ENCODE data around the gene MYL9. TPM values are rescaled to one million over a fixed set of nuclear protein-coding genes. Genes with fewer than 3 reads are reported as not detected.

Gene MYL9
- polyA plus RNA-seq, 1 of the 3 experiments (the other 2 are of a cell fraction), result not detected

GRCh38 chr20:36507746-36508145 is 33.6 kb upstream of the MYL9 start:
- WGBS (ENCODE audit: low lambda C conversion rate), result 96% methylated on average over 5 of the region's 6 CpGs
- no peaks in the 10 kb centered on the region for H3K9me2 ChIP-seq
- H3F3A ChIP-seq (replicated peaks; ENCODE audit: insufficient read depth), result peaks cover 12% of the 10 kb centered on the region
- H3K27me3 ChIP-seq (ENCODE audit: insufficient read depth), result no peaks in the 10 kb centered on the region
- no peak overlapping the region for H3K4me2 ChIP-seq
- H3K27ac ChIP-seq (ENCODE audit: low read depth in 2 of 2, low read length in 1 of 2), result no peak overlapping the region
- POLR2A ChIA-PET, result no interaction called here
- no peak overlapping the region for H3K9ac ChIP-seq
- H3K4me1 ChIP-seq (ENCODE audit: control insufficient read depth in 1 of 2, insufficient read depth in 2 of 2, low read depth in 1 of 2, low read length in 1 of 2), result no peaks in the 10 kb centered on the region
- CTCF ChIA-PET, result no interaction called here
- no peak overlapping the region for H3K4me3 ChIP-seq (ENCODE audit: low read depth in 2 of 2, low read length in 1 of 2)
- no peak for DNase-seq
- no peak for TF ChIP-seq USF2 (IDR thresholded peaks at IDR 0.05; ENCODE audit: borderline replicate concordance, low read depth, low read length)
- TF ChIP-seq SMC3 (IDR thresholded peaks at IDR 0.05; ENCODE audit: low read depth, low read length), result no peak
- no peak for TF ChIP-seq YY1 (IDR thresholded peaks at IDR 0.05; ENCODE audit: low read depth)
- TF ChIP-seq USF1 (IDR thresholded peaks at IDR 0.05; ENCODE audit: borderline replicate concordance, low read depth), result no peak
- no peak for TF ChIP-seq MEF2A (IDR thresholded peaks at IDR 0.05; ENCODE audit: borderline replicate concordance, low read depth)
- TF ChIP-seq RXRA (IDR thresholded peaks at IDR 0.05; ENCODE audit: borderline replicate concordance, low read depth), result no peak
- no peak for TF ChIP-seq EZH2phosphoT487 (IDR thresholded peaks at IDR 0.05; ENCODE audit: borderline replicate concordance, low read depth)
- TF ChIP-seq FOXJ3 (CRISPR knock-in tag; IDR thresholded peaks at IDR 0.05), result no peak
- no peak overlapping the region for H2AFZ ChIP-seq (ENCODE audit: low read depth)
- peaks cover 12 to 84% of the 10 kb centered on the region in 2 experiments for H3K36me3 ChIP-seq (replicated peaks in 1 of 2; ENCODE audit: control insufficient read depth in 1 of 2, insufficient read depth in 2 of 2, low read length in 1 of 2)
- no peaks in the 10 kb centered on the region for H3K9me3 ChIP-seq
- H3K79me2 ChIP-seq (ENCODE audit: insufficient read depth), result peaks cover 95% of the 10 kb centered on the region
- peaks cover 42% of the 10 kb centered on the region for H4K20me1 ChIP-seq (ENCODE audit: insufficient read depth)

GRCh38 chr20:36519012-36519719 is 22.2 kb upstream of the MYL9 start:
- Histone ChIP-seq H3F3A (replicated peaks; ENCODE audit: insufficient read depth) (peaks cover 31% of the 10 kb centered on the region), H3K36me3 (replicated peaks in 1 of 2; ENCODE audit: control insufficient read depth in 1 of 2, insufficient read depth in 2 of 2, low read length in 1 of 2) (peaks cover 7 to 51% of the 10 kb centered on the region in 2 experiments), H3K27me3 (ENCODE audit: insufficient read depth) (no peaks in the 10 kb centered on the region), H4K20me1 (ENCODE audit: insufficient read depth) (peaks cover 70% of the 10 kb centered on the region), H2AFZ (ENCODE audit: low read depth) (no peak overlapping the region), H3K4me2 (0 out of 2 replicates have a peak overlapping the region, but pooled peaks have one; percentile 34), H3K27ac (ENCODE audit: low read depth in 2 of 2, low read length in 1 of 2) (peak overlapping the region in 1 of 2 experiments; percentile 33; a peak in 2 of 4 replicates), H3K9me2 (no peaks in the 10 kb centered on the region), H3K9me3 (no peaks in the 10 kb centered on the region), H3K4me1 (ENCODE audit: control insufficient read depth in 1 of 2, insufficient read depth in 2 of 2, low read depth in 1 of 2, low read length in 1 of 2) (peaks cover 9 to 28% of the 10 kb centered on the region in 2 experiments), H3K4me3 (ENCODE audit: low read depth in 2 of 2, low read length in 1 of 2) (no peak overlapping the region), H3K79me2 (ENCODE audit: insufficient read depth) (peaks cover 90% of the 10 kb centered on the region), H3K9ac (no peak overlapping the region)
- no peak for DNase-seq
- TF ChIP-seq CHD2 (IDR thresholded peaks at IDR 0.05; ENCODE audit: low read length, partially characterized antibody) (no peak), NRF1 (IDR thresholded peaks at IDR 0.05; ENCODE audit: low read depth, low read length) (no peak), MEF2A (IDR thresholded peaks at IDR 0.05; ENCODE audit: borderline replicate concordance, low read depth) (no peak), EP300 (IDR thresholded peaks at IDR 0.05; ENCODE audit: borderline replicate concordance in 1 of 2, low read depth in 1 of 2, low read length in 1 of 2) (no peak), REST (IDR thresholded peaks at IDR 0.05; ENCODE audit: low read depth, low read length) (no peak), GATA2 (CRISPR knock-in tag; IDR thresholded peaks at IDR 0.05) (no peak)
- 96% methylated on average over 17 of the region's 17 CpGs for WGBS (ENCODE audit: low lambda C conversion rate)
- ChIA-PET CTCF (interaction anchor here (2.0 to 2.7 kb wide), 2 partner anchors 13 to 80 kb away, joined by 4 to 8 read pairs; no protein-coding TSS in a partner anchor), POLR2A (no interaction called here)

Measured in SK-N-SH (cell line).